ENCODE results near the gene ACSM5. TPM values are rescaled to one million over a fixed set of nuclear protein-coding genes. Genes with fewer than 3 reads are reported as not detected.
"Not testable (repeated sequence)": the region's sequence is repeated elsewhere in the genome, so short reads cannot be mapped to it uniquely, and the experiment has no call there.

Gene ACSM5
- total RNA-seq, 1 donor from 2014 or later: 0.52 TPM

- H3K9ac ChIP-seq (ENCODE audit: low read depth in 1 of 3, low read length in 3 of 3): no peak overlapping the region
- H3K9me3 ChIP-seq (ENCODE audit: control insufficient read depth in 3 of 3, low read length in 3 of 3): no peaks in the 10 kb centered on the region
- no peak overlapping the region for H3K4me3 ChIP-seq (ENCODE audit: low read length in 3 of 3)
- no peak overlapping the region for H3K27ac ChIP-seq (ENCODE audit: low read depth, low read length)
- H3K36me3 ChIP-seq (ENCODE audit: control insufficient read depth in 3 of 3, insufficient read depth in 3 of 3, low read length in 3 of 3): no peaks in the 10 kb centered on the region
- H3K4me1 ChIP-seq (ENCODE audit: control insufficient read depth in 3 of 3, insufficient read depth in 3 of 3, low read length in 3 of 3): no peaks in the 10 kb centered on the region
- no peaks in the 10 kb centered on the region for H3K27me3 ChIP-seq (ENCODE audit: control insufficient read depth in 3 of 3, insufficient read depth in 3 of 3, low read length in 3 of 3)
These were observed 31.9 kb downstream of the ACSM5 start for GRCh38 chr16:20441191-20441590.

GRCh38 chr16:20441859-20442258, 32.5 kb downstream of the ACSM5 start:
- not testable (repeated sequence) for H3K9me3 ChIP-seq (ENCODE audit: control insufficient read depth in 3 of 3, low read length in 3 of 3); H3K9ac ChIP-seq (ENCODE audit: low read depth in 1 of 3, low read length in 3 of 3); H3K36me3 ChIP-seq (ENCODE audit: control insufficient read depth in 3 of 3, insufficient read depth in 3 of 3, low read length in 3 of 3); H3K27me3 ChIP-seq (ENCODE audit: control insufficient read depth in 3 of 3, insufficient read depth in 3 of 3, low read length in 3 of 3); H3K4me1 ChIP-seq (ENCODE audit: control insufficient read depth in 3 of 3, insufficient read depth in 3 of 3, low read length in 3 of 3); H3K27ac ChIP-seq (ENCODE audit: low read depth, low read length); H3K4me3 ChIP-seq (ENCODE audit: low read length in 3 of 3)

GRCh38 chr16:20446652-20447393, 37.5 kb downstream of the ACSM5 start:
- not testable (repeated sequence) for H3K4me1 ChIP-seq (ENCODE audit: control insufficient read depth in 3 of 3, insufficient read depth in 3 of 3, low read length in 3 of 3); H3K36me3 ChIP-seq (ENCODE audit: control insufficient read depth in 3 of 3, insufficient read depth in 3 of 3, low read length in 3 of 3); H3K27me3 ChIP-seq (ENCODE audit: control insufficient read depth in 3 of 3, insufficient read depth in 3 of 3, low read length in 3 of 3); H3K27ac ChIP-seq (ENCODE audit: low read depth, low read length); H3K9ac ChIP-seq (ENCODE audit: low read depth in 1 of 3, low read length in 3 of 3); H3K9me3 ChIP-seq (ENCODE audit: control insufficient read depth in 3 of 3, low read length in 3 of 3); H3K4me3 ChIP-seq (ENCODE audit: low read length in 3 of 3)

- H3K27me3 ChIP-seq (ENCODE audit: control insufficient read depth in 3 of 3, insufficient read depth in 3 of 3, low read length in 3 of 3); H3K4me3 ChIP-seq (ENCODE audit: low read length in 3 of 3); H3K4me1 ChIP-seq (ENCODE audit: control insufficient read depth in 3 of 3, insufficient read depth in 3 of 3, low read length in 3 of 3); H3K36me3 ChIP-seq (ENCODE audit: control insufficient read depth in 3 of 3, insufficient read depth in 3 of 3, low read length in 3 of 3); H3K27ac ChIP-seq (ENCODE audit: low read depth, low read length); H3K9ac ChIP-seq (ENCODE audit: low read depth in 1 of 3, low read length in 3 of 3); H3K9me3 ChIP-seq (ENCODE audit: control insufficient read depth in 3 of 3, low read length in 3 of 3): not testable (repeated sequence)
These were observed 42.0 kb downstream of the ACSM5 start, which contains the start of gene ACSM2A for GRCh38 chr16:20451364-20451763. ACSM2A (plus strand) TSS chr16:20451521; CDS start chr16:20460115, 8,594 bp downstream.

- H3K9me3 ChIP-seq (ENCODE audit: control insufficient read depth in 3 of 3, low read length in 3 of 3); H3K27me3 ChIP-seq (ENCODE audit: control insufficient read depth in 3 of 3, insufficient read depth in 3 of 3, low read length in 3 of 3); H3K4me1 ChIP-seq (ENCODE audit: control insufficient read depth in 3 of 3, insufficient read depth in 3 of 3, low read length in 3 of 3); H3K36me3 ChIP-seq (ENCODE audit: control insufficient read depth in 3 of 3, insufficient read depth in 3 of 3, low read length in 3 of 3); H3K4me3 ChIP-seq (ENCODE audit: low read length in 3 of 3); H3K9ac ChIP-seq (ENCODE audit: low read depth in 1 of 3, low read length in 3 of 3); H3K27ac ChIP-seq (ENCODE audit: low read depth, low read length): not testable (repeated sequence)
These were observed 44.3 kb downstream of the ACSM5 start for GRCh38 chr16:20453633-20454032.

- H3K27ac ChIP-seq (ENCODE audit: low read depth, low read length); H3K9me3 ChIP-seq (ENCODE audit: control insufficient read depth in 3 of 3, low read length in 3 of 3); H3K4me1 ChIP-seq (ENCODE audit: control insufficient read depth in 3 of 3, insufficient read depth in 3 of 3, low read length in 3 of 3); H3K27me3 ChIP-seq (ENCODE audit: control insufficient read depth in 3 of 3, insufficient read depth in 3 of 3, low read length in 3 of 3); H3K36me3 ChIP-seq (ENCODE audit: control insufficient read depth in 3 of 3, insufficient read depth in 3 of 3, low read length in 3 of 3); H3K4me3 ChIP-seq (ENCODE audit: low read length in 3 of 3); H3K9ac ChIP-seq (ENCODE audit: low read depth in 1 of 3, low read length in 3 of 3): not testable (repeated sequence)
These were observed 49.9 kb downstream of the ACSM5 start for GRCh38 chr16:20459227-20459626.

GRCh38 chr16:20460313-20460712, 51.0 kb downstream of the ACSM5 start:
- H3K9me3 ChIP-seq (ENCODE audit: control insufficient read depth in 3 of 3, low read length in 3 of 3); H3K36me3 ChIP-seq (ENCODE audit: control insufficient read depth in 3 of 3, insufficient read depth in 3 of 3, low read length in 3 of 3); H3K4me1 ChIP-seq (ENCODE audit: control insufficient read depth in 3 of 3, insufficient read depth in 3 of 3, low read length in 3 of 3): not testable (repeated sequence)

GRCh38 chr16:20468954-20469353, 59.6 kb downstream of the ACSM5 start:
- not testable (repeated sequence) for H3K4me1 ChIP-seq (ENCODE audit: control insufficient read depth in 3 of 3, insufficient read depth in 3 of 3, low read length in 3 of 3); H3K27ac ChIP-seq (ENCODE audit: low read depth, low read length); H3K9ac ChIP-seq (ENCODE audit: low read depth in 1 of 3, low read length in 3 of 3); H3K4me3 ChIP-seq (ENCODE audit: low read length in 3 of 3); H3K9me3 ChIP-seq (ENCODE audit: control insufficient read depth in 3 of 3, low read length in 3 of 3); H3K36me3 ChIP-seq (ENCODE audit: control insufficient read depth in 3 of 3, insufficient read depth in 3 of 3, low read length in 3 of 3); H3K27me3 ChIP-seq (ENCODE audit: control insufficient read depth in 3 of 3, insufficient read depth in 3 of 3, low read length in 3 of 3)

More at GRCh38 chr16:20460313-20460712, 51.0 kb downstream of the ACSM5 start:
- not testable (repeated sequence) for H3K9ac ChIP-seq (ENCODE audit: low read depth in 1 of 3, low read length in 3 of 3); H3K27me3 ChIP-seq (ENCODE audit: control insufficient read depth in 3 of 3, insufficient read depth in 3 of 3, low read length in 3 of 3); H3K4me3 ChIP-seq (ENCODE audit: low read length in 3 of 3); H3K27ac ChIP-seq (ENCODE audit: low read depth, low read length)

- not testable (repeated sequence) for H3K27ac ChIP-seq (ENCODE audit: low read depth, low read length); H3K27me3 ChIP-seq (ENCODE audit: control insufficient read depth in 3 of 3, insufficient read depth in 3 of 3, low read length in 3 of 3); H3K9me3 ChIP-seq (ENCODE audit: control insufficient read depth in 3 of 3, low read length in 3 of 3); H3K36me3 ChIP-seq (ENCODE audit: control insufficient read depth in 3 of 3, insufficient read depth in 3 of 3, low read length in 3 of 3); H3K4me3 ChIP-seq (ENCODE audit: low read length in 3 of 3); H3K4me1 ChIP-seq (ENCODE audit: control insufficient read depth in 3 of 3, insufficient read depth in 3 of 3, low read length in 3 of 3); H3K9ac ChIP-seq (ENCODE audit: low read depth in 1 of 3, low read length in 3 of 3)
These were observed 60.6 kb downstream of the ACSM5 start for GRCh38 chr16:20469930-20470329.

- not testable (repeated sequence) for H3K4me1 ChIP-seq (ENCODE audit: control insufficient read depth in 3 of 3, insufficient read depth in 3 of 3, low read length in 3 of 3); H3K9me3 ChIP-seq (ENCODE audit: control insufficient read depth in 3 of 3, low read length in 3 of 3); H3K27me3 ChIP-seq (ENCODE audit: control insufficient read depth in 3 of 3, insufficient read depth in 3 of 3, low read length in 3 of 3); H3K27ac ChIP-seq (ENCODE audit: low read depth, low read length); H3K4me3 ChIP-seq (ENCODE audit: low read length in 3 of 3); H3K9ac ChIP-seq (ENCODE audit: low read depth in 1 of 3, low read length in 3 of 3); H3K36me3 ChIP-seq (ENCODE audit: control insufficient read depth in 3 of 3, insufficient read depth in 3 of 3, low read length in 3 of 3)
These were observed 61.4 kb downstream of the ACSM5 start for GRCh38 chr16:20470732-20471131.
